Measurements from ENCODE around the gene MYH9. TPM values are rescaled to one million over a fixed set of nuclear protein-coding genes. Genes with fewer than 3 reads are reported as not detected.

Gene MYH9
- total RNA-seq, 2 experiments from 2014 or later: 112 to 223 TPM

GRCh38 chr22:36298118-36298517 lies 89.6 kb downstream of the MYH9 start:
- Histone ChIP-seq H3K9me3 (ENCODE audit: low read length) (no peaks in the 10 kb centered on the region), H3K4me1 (ENCODE audit: insufficient read depth, low read length, poor library complexity, severe bottlenecking) (no peaks in the 10 kb centered on the region), H2AFZ (ENCODE audit: low read length) (no peak overlapping the region), H4K20me1 (ENCODE audit: insufficient read depth, low read length) (0 out of 2 replicates have a peak, but pooled peaks cover 5% of the 10 kb centered on the region), H3K9me2 (ENCODE audit: insufficient read depth, low read length) (no peaks in the 10 kb centered on the region), H3K36me3 (ENCODE audit: insufficient read depth, low read length) (peaks cover 99% of the 10 kb centered on the region), H3K4me3 (ENCODE audit: low read depth, low read length, poor library complexity, severe bottlenecking) (no peak overlapping the region), H3K79me2 (ENCODE audit: insufficient read depth, low read depth, low read length) (no peaks in the 10 kb centered on the region), H3K4me2 (ENCODE audit: low read length) (no peak overlapping the region), H3K27ac (ENCODE audit: low read depth, low read length, poor library complexity, severe bottlenecking) (no peak overlapping the region)
- no peak for DNase-seq (ENCODE audit: low spot score)
- intact Hi-C loops (cut with micrococcal nuclease; ENCODE audit: unreplicated experiment): no loop called here
- POLR2A ChIA-PET: interaction anchor here (0.6 kb wide), 1 partner anchor 1451 kb away, joined by 5 read pairs; no protein-coding TSS in a partner anchor
- no peak for TF ChIP-seq EZH2phosphoT487 (IDR thresholded peaks at IDR 0.05; ENCODE audit: borderline replicate concordance, low read depth, low read length)
- TF ChIP-seq, protein P1, sequence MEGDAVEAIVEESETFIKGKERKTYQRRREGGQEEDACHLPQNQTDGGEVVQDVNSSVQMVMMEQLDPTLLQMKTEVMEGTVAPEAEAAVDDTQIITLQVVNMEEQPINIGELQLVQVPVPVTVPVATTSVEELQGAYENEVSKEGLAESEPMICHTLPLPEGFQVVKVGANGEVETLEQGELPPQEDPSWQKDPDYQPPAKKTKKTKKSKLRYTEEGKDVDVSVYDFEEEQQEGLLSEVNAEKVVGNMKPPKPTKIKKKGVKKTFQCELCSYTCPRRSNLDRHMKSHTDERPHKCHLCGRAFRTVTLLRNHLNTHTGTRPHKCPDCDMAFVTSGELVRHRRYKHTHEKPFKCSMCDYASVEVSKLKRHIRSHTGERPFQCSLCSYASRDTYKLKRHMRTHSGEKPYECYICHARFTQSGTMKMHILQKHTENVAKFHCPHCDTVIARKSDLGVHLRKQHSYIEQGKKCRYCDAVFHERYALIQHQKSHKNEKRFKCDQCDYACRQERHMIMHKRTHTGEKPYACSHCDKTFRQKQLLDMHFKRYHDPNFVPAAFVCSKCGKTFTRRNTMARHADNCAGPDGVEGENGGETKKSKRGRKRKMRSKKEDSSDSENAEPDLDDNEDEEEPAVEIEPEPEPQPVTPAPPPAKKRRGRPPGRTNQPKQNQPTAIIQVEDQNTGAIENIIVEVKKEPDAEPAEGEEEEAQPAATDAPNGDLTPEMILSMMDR (conservative IDR thresholded peaks at IDR 0.05; ENCODE audit: low read length): no peak
- BruUV-seq (replicated peaks): no TSS peak
- CTCF ChIA-PET (ENCODE audit: unreplicated experiment): no interaction called here

DNA sequence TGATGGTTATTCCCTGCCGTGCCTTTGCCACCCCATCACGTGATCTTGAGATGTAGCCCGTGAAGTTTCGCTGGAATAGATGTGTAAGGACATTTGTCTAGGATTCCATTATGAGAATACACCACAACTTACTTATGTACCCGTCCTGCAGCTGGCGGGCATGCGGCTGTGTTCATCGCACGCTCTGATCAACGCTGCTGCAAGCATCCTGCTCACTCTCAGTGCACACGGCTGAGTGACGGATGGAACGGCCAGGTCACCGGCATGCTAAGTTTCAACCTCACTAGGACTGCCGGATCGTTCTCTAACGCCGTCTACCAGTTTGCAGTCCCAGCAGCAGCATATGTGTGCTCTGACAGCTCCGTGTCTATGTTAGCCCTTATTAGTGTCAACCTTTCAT lies 90.2 kb downstream of the MYH9 start:
- Histone ChIP-seq H3K79me2 (ENCODE audit: insufficient read depth, low read depth, low read length) (no peaks in the 10 kb centered on the region), H4K20me1 (ENCODE audit: insufficient read depth, low read length) (0 out of 2 replicates have a peak, but pooled peaks cover 5% of the 10 kb centered on the region), H3K9me3 (ENCODE audit: low read length) (no peaks in the 10 kb centered on the region), H3K4me3 (ENCODE audit: low read depth, low read length, poor library complexity, severe bottlenecking) (no peak overlapping the region), H3K4me1 (ENCODE audit: insufficient read depth, low read length, poor library complexity, severe bottlenecking) (no peaks in the 10 kb centered on the region), H3K4me2 (ENCODE audit: low read length) (no peak overlapping the region), H3K9me2 (ENCODE audit: insufficient read depth, low read length) (no peaks in the 10 kb centered on the region), H3K27ac (ENCODE audit: low read depth, low read length, poor library complexity, severe bottlenecking) (no peak overlapping the region), H3K36me3 (ENCODE audit: insufficient read depth, low read length) (peaks cover 99% of the 10 kb centered on the region), H2AFZ (ENCODE audit: low read length) (no peak overlapping the region)
- ChIA-PET CTCF (ENCODE audit: unreplicated experiment) (no interaction called here), POLR2A (no interaction called here)
- no TSS peak for BruUV-seq (replicated peaks)
- no peak for TF ChIP-seq EZH2phosphoT487 (IDR thresholded peaks at IDR 0.05; ENCODE audit: borderline replicate concordance, low read depth, low read length)
- TF ChIP-seq, protein P1 (conservative IDR thresholded peaks at IDR 0.05; ENCODE audit: low read length): no peak
- intact Hi-C loops (cut with micrococcal nuclease; ENCODE audit: unreplicated experiment): no loop called here
- DNase-seq (ENCODE audit: low spot score): no peak

DNA sequence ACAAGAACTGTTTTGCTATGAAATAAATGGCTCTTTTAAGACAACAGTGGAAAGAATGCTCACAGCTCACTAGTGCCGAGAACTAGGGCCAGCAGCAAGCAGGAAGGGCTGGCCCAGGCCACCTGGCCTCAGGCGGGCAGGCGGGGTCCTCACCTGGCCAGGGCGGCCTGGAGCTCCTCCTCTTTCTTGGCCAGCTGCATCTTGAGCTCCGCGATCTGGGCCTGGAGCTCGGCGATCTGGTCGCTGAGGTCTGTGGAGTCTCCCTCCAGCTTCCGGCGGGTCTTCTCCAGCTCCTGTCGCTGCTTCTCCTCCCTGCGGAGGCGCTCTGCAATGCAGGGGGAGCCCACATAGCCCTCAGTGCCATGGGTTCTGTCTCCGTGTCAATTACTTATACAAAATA lies 91.1 kb downstream of the MYH9 start:
- no peak for DNase-seq (ENCODE audit: low spot score)
- Histone ChIP-seq H3K4me1 (ENCODE audit: insufficient read depth, low read length, poor library complexity, severe bottlenecking) (no peaks in the 10 kb centered on the region), H3K4me2 (ENCODE audit: low read length) (no peak overlapping the region), H3K79me2 (ENCODE audit: insufficient read depth, low read depth, low read length) (no peaks in the 10 kb centered on the region), H3K27ac (ENCODE audit: low read depth, low read length, poor library complexity, severe bottlenecking) (no peak overlapping the region), H3K9me3 (ENCODE audit: low read length) (no peaks in the 10 kb centered on the region), H3K4me3 (ENCODE audit: low read depth, low read length, poor library complexity, severe bottlenecking) (no peak overlapping the region), H2AFZ (ENCODE audit: low read length) (no peak overlapping the region), H4K20me1 (ENCODE audit: insufficient read depth, low read length) (0 out of 2 replicates have a peak, but pooled peaks cover 5% of the 10 kb centered on the region), H3K9me2 (ENCODE audit: insufficient read depth, low read length) (no peaks in the 10 kb centered on the region), H3K36me3 (ENCODE audit: insufficient read depth, low read length) (peaks cover 99% of the 10 kb centered on the region)
- TF ChIP-seq, protein P1 (conservative IDR thresholded peaks at IDR 0.05; ENCODE audit: low read length): no peak
- TF ChIP-seq EZH2phosphoT487 (IDR thresholded peaks at IDR 0.05; ENCODE audit: borderline replicate concordance, low read depth, low read length): no peak
- intact Hi-C loops (cut with micrococcal nuclease; ENCODE audit: unreplicated experiment): no loop called here
- no TSS peak for BruUV-seq (replicated peaks)
- ChIA-PET CTCF (ENCODE audit: unreplicated experiment) (no interaction called here), POLR2A (interaction anchor here (0.6 kb wide), 1 partner anchor 81 kb away, joined by 7 read pairs; no protein-coding TSS in a partner anchor)
